NCI-H524 (cell line): ENCODE data around the gene DLGAP1.

Experiments
- DNase-seq, 2 experiments: peaks; one replicate each; lab custom pipeline; 2025; lab: John Stamatoyannopoulos, UW

Gene DLGAP1

GRCh38 chr18:3900327-3900726, 554.8 kb downstream of the DLGAP1 start:
- no peak for DNase-seq

- DNase-seq = peak; percentile 86 to 92
Measured at GRCh38 chr18:3898861-3899613, 556.1 kb downstream of the DLGAP1 start.

GRCh38 chr18:3892152-3892551, 563.0 kb downstream of the DLGAP1 start:
- DNase-seq = peak; percentile 11 to 77

GRCh38 chr18:3891245-3891644, 563.9 kb downstream of the DLGAP1 start:
- DNase-seq = no peak

GRCh38 chr18:3889803-3890202, 565.3 kb downstream of the DLGAP1 start:
- no peak for DNase-seq

DNA sequence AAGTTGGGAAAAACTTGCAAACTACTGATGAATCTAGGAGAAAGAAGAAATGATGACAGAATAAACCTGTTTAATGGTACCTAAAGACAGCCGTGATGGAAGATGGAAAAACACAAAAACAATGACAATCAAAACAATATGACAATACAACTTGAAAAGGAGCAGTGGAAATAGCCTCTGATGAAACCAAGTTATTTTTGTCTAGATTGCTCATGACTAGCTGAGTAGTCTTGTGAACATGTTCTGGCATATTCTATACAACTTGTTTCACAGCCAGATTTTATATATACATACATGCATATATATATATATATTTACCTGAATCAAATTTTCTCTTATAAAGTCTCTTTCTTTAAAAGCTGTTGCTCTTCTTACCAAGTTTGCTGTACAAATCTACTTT, 566.0 kb downstream of the DLGAP1 start:
- no peak for DNase-seq

GRCh38 chr18:3886575-3887322, 568.4 kb downstream of the DLGAP1 start:
- no peak for DNase-seq

DNA sequence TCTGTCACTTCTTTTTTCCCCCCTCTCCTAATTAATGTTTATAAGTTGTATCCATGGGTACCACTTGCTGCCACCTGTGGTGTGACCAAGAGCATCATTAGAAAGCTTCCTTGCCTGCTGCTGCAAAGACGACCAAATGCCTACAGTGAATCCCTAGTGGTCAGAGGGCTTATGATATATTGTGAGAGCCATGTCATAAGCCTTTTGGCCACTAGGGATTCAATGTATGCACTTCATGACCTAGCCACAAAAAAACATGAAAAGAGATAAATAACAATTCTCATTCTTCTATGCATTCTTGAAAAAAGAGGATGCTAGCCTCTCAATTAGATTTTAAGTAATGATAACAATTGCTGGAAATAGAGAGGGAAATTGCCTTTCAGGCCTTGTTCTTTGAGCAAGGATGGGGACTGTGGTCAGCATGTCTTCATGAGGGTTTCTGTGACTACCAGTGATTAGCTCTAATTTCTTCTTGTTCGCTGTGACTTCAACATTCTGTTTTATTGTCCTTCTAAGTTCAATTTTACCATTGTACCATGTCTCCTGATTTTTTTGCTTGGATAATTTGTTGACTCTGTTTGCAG, 569.8 kb downstream of the DLGAP1 start:
- peak in 1 of 2 experiments; percentile 32 for DNase-seq

- DNase-seq = no peak
Measured at GRCh38 chr18:3879836-3880120, 575.3 kb downstream of the DLGAP1 start.

DNA sequence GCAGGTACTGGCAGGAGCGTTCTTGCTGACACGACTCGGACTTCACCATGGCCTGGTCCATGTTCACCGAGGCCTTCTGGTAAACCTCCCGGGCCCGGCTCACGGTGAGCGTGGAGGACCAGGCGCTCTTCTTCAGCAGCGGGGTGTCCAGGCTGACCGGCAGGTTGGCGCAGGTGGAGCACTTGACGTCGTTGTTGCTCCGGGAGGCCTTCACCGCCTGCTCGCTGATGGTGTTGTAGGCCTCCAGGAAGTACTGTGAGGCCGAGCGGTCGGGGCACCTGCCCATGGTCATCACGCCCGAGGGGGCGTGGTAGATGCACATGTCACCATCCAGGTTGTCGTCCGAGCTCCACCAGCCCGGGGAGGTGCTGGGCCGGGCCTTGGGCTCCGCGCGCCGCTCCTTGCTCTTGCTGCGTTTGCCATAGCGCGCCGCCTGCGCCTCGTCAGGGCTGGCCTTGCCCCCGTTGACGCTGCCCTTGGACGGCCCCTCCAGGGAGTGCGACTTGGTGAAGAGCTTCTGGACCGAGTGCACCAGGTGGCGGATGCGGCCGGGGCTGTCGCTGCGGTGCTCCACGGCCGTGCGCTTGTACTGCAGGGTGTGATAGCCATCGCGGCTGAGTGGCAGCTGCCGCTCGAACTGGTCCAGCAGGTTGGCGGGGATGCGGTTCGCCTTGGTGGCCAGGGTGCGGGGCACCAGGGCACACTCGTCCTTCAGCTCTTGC, 575.8 kb downstream of the DLGAP1 start:
- no peak for DNase-seq

DNA sequence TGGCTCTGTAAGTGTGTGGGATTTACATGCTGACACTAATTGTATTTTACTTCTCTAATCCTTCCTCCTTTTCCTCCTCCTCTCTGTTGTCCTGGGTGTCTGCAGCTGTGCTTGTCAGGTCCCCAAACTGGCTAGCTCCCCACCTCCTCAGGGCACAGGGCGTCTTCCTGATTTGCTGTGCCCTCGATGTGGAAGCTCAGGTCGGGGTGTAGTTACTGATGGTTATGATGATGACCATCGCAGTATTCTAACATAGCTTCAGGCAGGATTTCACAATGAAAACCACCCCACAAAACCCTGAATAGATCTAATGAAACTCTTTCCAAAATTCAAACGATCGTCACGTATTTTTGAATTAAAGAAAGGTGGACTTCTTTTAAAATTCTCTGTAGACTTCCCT, 576.7 kb downstream of the DLGAP1 start:
- DNase-seq = peak in 1 of 2 experiments; percentile 60

DNA sequence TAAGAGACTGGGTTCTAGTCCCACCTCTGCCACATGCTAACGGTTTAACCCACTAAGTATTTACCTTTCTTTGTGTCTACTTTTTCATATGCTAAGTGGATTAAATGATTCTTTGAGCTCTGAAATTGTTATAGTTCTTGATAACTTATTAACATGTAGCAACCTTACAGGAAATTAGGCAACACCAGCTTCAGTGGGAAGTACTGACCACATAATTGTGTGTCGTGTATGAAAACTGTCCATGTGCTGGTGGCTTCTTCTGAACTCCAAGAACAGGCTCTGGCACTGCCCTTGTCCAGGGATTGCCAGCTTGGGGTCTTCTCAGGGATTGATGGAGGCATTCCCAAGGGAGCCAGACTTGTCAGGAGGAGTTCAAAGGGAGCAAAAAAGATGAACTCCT, 577.4 kb downstream of the DLGAP1 start:
- DNase-seq = peak in 1 of 2 experiments; percentile 13

- peak in 1 of 2 experiments; percentile 20 for DNase-seq
Measured at GRCh38 chr18:3875961-3876360, 579.1 kb downstream of the DLGAP1 start.

- no peak for DNase-seq
Measured at GRCh38 chr18:3875376-3875775, 579.7 kb downstream of the DLGAP1 start.

DNA sequence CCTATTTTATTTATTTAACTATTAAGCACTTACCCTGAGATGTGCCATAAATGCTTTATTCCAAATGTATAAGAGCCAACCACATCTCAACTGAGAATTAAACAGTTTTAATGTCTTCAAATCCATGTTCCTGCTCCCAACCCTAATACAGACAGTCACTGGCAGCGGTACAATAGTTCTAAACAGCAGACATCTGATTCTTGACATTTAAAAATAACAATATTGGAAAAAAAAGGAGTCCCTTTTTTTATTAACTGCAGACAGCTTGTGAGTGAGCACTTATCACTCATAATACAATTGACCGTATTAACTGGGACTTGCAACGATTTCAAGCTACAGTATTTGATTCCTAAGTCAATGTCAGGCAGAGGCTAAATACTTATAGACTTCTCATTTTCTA, 580.5 kb downstream of the DLGAP1 start:
- DNase-seq = peak in 1 of 2 experiments; percentile 34

DNA sequence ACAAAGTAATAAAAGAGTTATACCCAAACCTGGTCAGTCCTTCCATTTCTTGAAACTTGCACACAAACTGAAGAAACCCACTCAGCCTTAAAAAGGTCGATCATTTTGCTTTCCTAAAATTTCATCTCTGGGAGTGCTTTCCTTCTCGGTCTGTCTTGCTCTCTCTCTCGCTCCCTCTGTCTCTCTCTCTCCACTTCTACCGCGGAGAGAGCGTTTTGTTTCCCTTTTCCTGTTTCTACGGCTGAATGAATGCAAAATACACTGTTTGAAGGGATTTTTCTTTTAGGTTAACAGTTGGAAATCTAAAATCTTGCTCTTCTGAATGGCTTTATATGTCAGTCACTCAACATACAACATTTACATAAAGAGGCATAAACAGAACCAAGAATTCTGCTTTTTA, 581.0 kb downstream of the DLGAP1 start:
- peak; percentile 49 to 73 for DNase-seq

GRCh38 chr18:3873698-3874097, 581.4 kb downstream of the DLGAP1 start:
- peak; percentile 70 to 91 for DNase-seq

DNA sequence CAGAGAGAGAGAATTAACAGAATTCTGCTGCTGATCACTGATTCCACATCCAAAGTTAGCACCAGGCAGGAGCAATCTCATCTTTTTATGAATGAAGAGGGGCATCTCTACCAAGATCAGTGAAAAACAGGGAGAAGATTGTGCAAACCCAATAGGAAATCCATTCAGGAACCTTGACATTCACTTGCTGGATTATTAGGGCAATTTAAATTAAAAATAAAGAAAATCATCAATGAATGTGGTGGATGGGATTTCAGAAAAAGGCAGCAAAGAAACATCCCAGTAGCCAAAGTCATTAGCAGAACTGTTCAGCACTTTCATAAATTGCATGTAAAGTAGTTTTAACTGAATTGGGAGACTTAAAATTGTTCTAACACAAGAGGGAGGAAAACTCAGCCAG, 581.9 kb downstream of the DLGAP1 start:
- DNase-seq = peak in 1 of 2 experiments; percentile 31

DNA sequence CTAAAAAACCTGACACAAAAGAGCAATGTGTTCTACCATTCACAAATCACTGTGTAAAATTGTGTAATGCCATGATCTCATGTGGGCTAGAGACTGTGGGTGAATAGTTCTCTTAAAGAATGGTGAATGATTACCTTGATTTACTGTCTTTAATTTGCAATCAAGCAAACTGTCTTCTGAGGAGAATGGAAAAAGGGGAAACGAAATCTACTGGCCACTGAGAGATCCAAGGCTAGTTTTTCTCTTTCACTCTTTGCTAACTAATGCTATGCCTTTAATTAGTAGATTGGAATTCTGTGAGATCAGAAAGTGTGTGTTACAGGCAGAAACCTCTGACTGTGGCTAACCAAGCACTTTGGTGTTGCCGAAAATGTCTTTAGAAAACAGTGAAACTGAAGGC, 582.5 kb downstream of the DLGAP1 start:
- peak in 1 of 2 experiments; percentile 21 for DNase-seq

DNA sequence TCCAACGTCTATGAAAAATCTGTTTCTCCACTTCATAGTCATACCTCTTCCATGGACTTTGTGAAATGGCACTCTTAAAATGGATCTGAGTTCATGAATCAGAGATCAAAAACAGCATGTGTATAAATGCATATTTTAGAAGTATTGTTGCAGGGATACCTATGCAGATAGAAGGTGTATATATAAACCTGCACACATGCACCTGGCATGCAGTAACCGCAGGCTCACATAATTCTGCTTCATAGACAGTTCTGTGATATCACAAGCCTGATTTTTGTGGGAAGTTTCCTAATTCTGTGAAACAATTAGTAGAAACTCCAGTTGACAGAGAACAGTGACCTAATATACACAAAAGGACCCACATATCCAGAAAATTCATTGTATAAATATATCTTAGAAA, 583.4 kb downstream of the DLGAP1 start:
- DNase-seq = no peak

- no peak for DNase-seq
Measured at GRCh38 chr18:3870914-3871313, 584.2 kb downstream of the DLGAP1 start.

- peak; percentile 8 to 67 for DNase-seq
Measured at GRCh38 chr18:3869848-3870247, 585.3 kb downstream of the DLGAP1 start.
